ENCODE measurements around the gene NDUFS2.

NDUFS2 gene

GRCh38 chr1:161196521-161197451, 5.4 kb upstream of the NDUFS2 start:
- H3K4me3 Mint-ChIP-seq = no peak overlapping the region
- H3K36me3 Mint-ChIP-seq (ENCODE audit: low read depth) = no peaks in the 10 kb centered on the region
- no peaks in the 10 kb centered on the region for H3K9me3 Mint-ChIP-seq
- H3K27me3 Mint-ChIP-seq (ENCODE audit: low read depth) = no peaks in the 10 kb centered on the region
- H3K27ac Mint-ChIP-seq = peak overlapping the region; percentile 65
- H3K4me1 Mint-ChIP-seq (ENCODE audit: low read depth) = peaks cover 49% of the 10 kb centered on the region

- Mint-ChIP-seq H3K36me3 (ENCODE audit: low read depth) (peaks cover 6% of the 10 kb centered on the region), H3K4me3 (no peak overlapping the region), H3K4me1 (ENCODE audit: low read depth) (peaks cover 42% of the 10 kb centered on the region), H3K9me3 (no peaks in the 10 kb centered on the region), H3K27me3 (ENCODE audit: low read depth) (no peaks in the 10 kb centered on the region), H3K27ac (peak overlapping the region; percentile 55)
Measured at GRCh38 chr1:161197560-161198193, 4.5 kb upstream of the NDUFS2 start.

GRCh38 chr1:161198194-161198896, 3.8 kb upstream of the NDUFS2 start:
- no peaks in the 10 kb centered on the region for H3K9me3 Mint-ChIP-seq
- H3K4me3 Mint-ChIP-seq = no peak overlapping the region
- no peaks in the 10 kb centered on the region for H3K27me3 Mint-ChIP-seq (ENCODE audit: low read depth)
- H3K36me3 Mint-ChIP-seq (ENCODE audit: low read depth) = peaks cover 8% of the 10 kb centered on the region
- H3K27ac Mint-ChIP-seq = peak overlapping the region; percentile 55
- peaks cover 44% of the 10 kb centered on the region for H3K4me1 Mint-ChIP-seq (ENCODE audit: low read depth)

GRCh38 chr1:161198897-161199431, 3.2 kb upstream of the NDUFS2 start, which contains the start of gene ADAMTS4:
Gene ADAMTS4 (minus strand): TSS chr1:161199054. CDS start chr1:161198627, 427 bp downstream.
- Mint-ChIP-seq H3K36me3 (ENCODE audit: low read depth) (peaks cover 13% of the 10 kb centered on the region), H3K9me3 (no peaks in the 10 kb centered on the region), H3K4me3 (peak within 1 kb of the TSS; percentile 3), H3K4me1 (ENCODE audit: low read depth) (peaks cover 50% of the 10 kb centered on the region), H3K27ac (peak within 1 kb of the TSS; percentile 96), H3K27me3 (ENCODE audit: low read depth) (no peaks in the 10 kb centered on the region)

GRCh38 chr1:161199506-161200139, 2.5 kb upstream of the NDUFS2 start:
- Mint-ChIP-seq H3K27ac (peak overlapping the region; percentile 96), H3K4me1 (ENCODE audit: low read depth) (peaks cover 56% of the 10 kb centered on the region), H3K27me3 (ENCODE audit: low read depth) (no peaks in the 10 kb centered on the region), H3K9me3 (no peaks in the 10 kb centered on the region), H3K36me3 (ENCODE audit: low read depth) (peaks cover 19% of the 10 kb centered on the region), H3K4me3 (peak overlapping the region; percentile 39)

GRCh38 chr1:161200421-161200991, 1.7 kb upstream of the NDUFS2 start:
- no peaks in the 10 kb centered on the region for H3K9me3 Mint-ChIP-seq
- H3K27me3 Mint-ChIP-seq (ENCODE audit: low read depth) = no peaks in the 10 kb centered on the region
- H3K4me3 Mint-ChIP-seq = peak overlapping the region; percentile 39
- peaks cover 55% of the 10 kb centered on the region for H3K4me1 Mint-ChIP-seq (ENCODE audit: low read depth)
- H3K36me3 Mint-ChIP-seq (ENCODE audit: low read depth) = peaks cover 23% of the 10 kb centered on the region
- peak overlapping the region; percentile 96 for H3K27ac Mint-ChIP-seq

- Mint-ChIP-seq H3K4me3 (peak overlapping the region; percentile 95), H3K27me3 (ENCODE audit: low read depth) (no peaks in the 10 kb centered on the region), H3K36me3 (ENCODE audit: low read depth) (peaks cover 28% of the 10 kb centered on the region), H3K9me3 (no peaks in the 10 kb centered on the region), H3K4me1 (ENCODE audit: low read depth) (peaks cover 58% of the 10 kb centered on the region), H3K27ac (peak overlapping the region; percentile 96)
Measured at GRCh38 chr1:161200992-161201835, 953 bp upstream of the NDUFS2 start.

- H3K27me3 Mint-ChIP-seq (ENCODE audit: low read depth) = no peaks in the 10 kb centered on the region
- peaks cover 43% of the 10 kb centered on the region for H3K4me1 Mint-ChIP-seq (ENCODE audit: low read depth)
- H3K9me3 Mint-ChIP-seq = no peaks in the 10 kb centered on the region
- no peak overlapping the region for H3K4me3 Mint-ChIP-seq
- H3K27ac Mint-ChIP-seq = peak overlapping the region; percentile 38
- peaks cover 54% of the 10 kb centered on the region for H3K36me3 Mint-ChIP-seq (ENCODE audit: low read depth)
Measured at GRCh38 chr1:161206411-161207140, 4.4 kb downstream of the NDUFS2 start.

- H3K4me1 Mint-ChIP-seq (ENCODE audit: low read depth) = peaks cover 40% of the 10 kb centered on the region
- peaks cover 59% of the 10 kb centered on the region for H3K36me3 Mint-ChIP-seq (ENCODE audit: low read depth)
- H3K27me3 Mint-ChIP-seq (ENCODE audit: low read depth) = no peaks in the 10 kb centered on the region
- no peak overlapping the region for H3K4me3 Mint-ChIP-seq
- no peaks in the 10 kb centered on the region for H3K9me3 Mint-ChIP-seq
- no peak overlapping the region for H3K27ac Mint-ChIP-seq
Measured at GRCh38 chr1:161207173-161207572, 5.0 kb downstream of the NDUFS2 start.

GRCh38 chr1:161209790-161210409, 7.7 kb downstream of the NDUFS2 start:
- no peak overlapping the region for H3K4me3 Mint-ChIP-seq
- peaks cover 33% of the 10 kb centered on the region for H3K4me1 Mint-ChIP-seq (ENCODE audit: low read depth)
- H3K27me3 Mint-ChIP-seq (ENCODE audit: low read depth) = no peaks in the 10 kb centered on the region
- H3K36me3 Mint-ChIP-seq (ENCODE audit: low read depth) = peaks cover 62% of the 10 kb centered on the region
- no peaks in the 10 kb centered on the region for H3K9me3 Mint-ChIP-seq
- peak overlapping the region; percentile 27 for H3K27ac Mint-ChIP-seq

GRCh38 chr1:161214369-161214768, 12.2 kb downstream of the NDUFS2 start:
- Mint-ChIP-seq H3K9me3 (no peaks in the 10 kb centered on the region), H3K27ac (peak overlapping the region; percentile 12), H3K27me3 (ENCODE audit: low read depth) (no peaks in the 10 kb centered on the region), H3K4me3 (no peak overlapping the region), H3K36me3 (ENCODE audit: low read depth) (peaks cover 44% of the 10 kb centered on the region), H3K4me1 (ENCODE audit: low read depth) (peaks cover 35% of the 10 kb centered on the region)

GRCh38 chr1:161215076-161215475, 12.9 kb downstream of the NDUFS2 start, which contains the start of gene FCER1G:
Gene FCER1G (plus strand): TSS chr1:161215295. CDS start chr1:161215322, 27 bp downstream.
- Mint-ChIP-seq H3K4me3 (peak within 1 kb of the TSS; percentile 12), H3K4me1 (ENCODE audit: low read depth) (peaks cover 29% of the 10 kb centered on the region), H3K27me3 (ENCODE audit: low read depth) (no peaks in the 10 kb centered on the region), H3K9me3 (no peaks in the 10 kb centered on the region), H3K36me3 (ENCODE audit: low read depth) (peaks cover 37% of the 10 kb centered on the region), H3K27ac (peak within 1 kb of the TSS; percentile 52)
